Activated naive CD8-positive, alpha-beta T cell treated with anti-CD3 and anti-CD28 coated beads, Interleukin-2, amount 50 U/mL, for 24 hours (primary cell): ENCODE data around the gene XPOT.

Experiments used
- ATAC-seq: fragments of 150-1000 bp; cut with Tn5 transposase; one replicate; pipeline ENCODE4 v1.10.0; 2021
- DNase-seq: peaks from one replicate; pipeline ENCODE4 v3.0.0; 2021
- H3K27ac Mint-ChIP-seq: one replicate; pipeline ENCODE4 v1.8.0; 2021; ENCODE audit warnings: mild to moderate bottlenecking, mixed read lengths
- H3K27me3 Mint-ChIP-seq: one replicate; pipeline ENCODE4 v1.8.0; 2021; ENCODE audit warnings: mixed read lengths
- H3K36me3 Mint-ChIP-seq: one replicate; pipeline ENCODE4 v1.8.0; 2021; ENCODE audit warnings: low read depth, mixed read lengths
- H3K4me1 Mint-ChIP-seq: one replicate; pipeline ENCODE4 v1.8.0; 2021; ENCODE audit warnings: mixed read lengths
- H3K4me3 Mint-ChIP-seq: one replicate; pipeline ENCODE4 v1.8.0; 2021; ENCODE audit warnings: mild to moderate bottlenecking, moderate library complexity, mixed read lengths
- H3K9me3 Mint-ChIP-seq: one replicate; pipeline ENCODE4 v1.8.0; 2021; ENCODE audit warnings: mixed read lengths

XPOT gene

DNA sequence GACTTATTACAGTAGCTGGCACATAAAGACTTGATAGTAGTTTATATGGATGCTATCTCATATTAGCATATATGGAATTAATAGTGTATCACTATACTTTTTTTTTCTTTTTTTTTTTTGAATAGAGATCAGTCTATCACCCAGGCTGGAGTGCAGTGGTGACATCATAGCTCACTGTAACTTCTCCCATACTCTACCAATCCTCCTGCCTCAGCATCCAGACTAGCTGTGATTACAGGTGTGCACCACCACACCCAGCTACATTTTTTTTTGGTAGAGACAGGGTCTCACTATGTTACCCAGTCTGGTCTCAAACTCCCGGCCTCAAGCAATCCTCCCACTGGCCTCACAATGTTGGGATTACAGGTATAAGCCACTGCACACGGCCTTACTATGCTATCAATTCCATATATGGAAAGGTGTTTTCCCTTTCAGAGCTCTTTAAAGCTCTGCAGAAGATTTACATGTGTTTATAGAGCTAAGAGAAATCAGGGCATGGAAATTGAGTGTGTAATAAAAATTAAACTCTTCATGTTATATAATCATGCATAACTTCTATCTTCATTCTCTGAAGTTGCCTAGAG, 46.0 kb downstream of the XPOT start:
- Mint-ChIP-seq H3K4me3 (peak overlapping the region; percentile 91), H3K9me3 (no peaks in the 10 kb centered on the region), H3K27ac (no peak overlapping the region), H3K27me3 (no peaks in the 10 kb centered on the region), H3K36me3 (peaks cover 41% of the 10 kb centered on the region), H3K4me1 (peaks cover 31% of the 10 kb centered on the region)
- peak; percentile 11 for ATAC-seq
- no peak for DNase-seq

DNA sequence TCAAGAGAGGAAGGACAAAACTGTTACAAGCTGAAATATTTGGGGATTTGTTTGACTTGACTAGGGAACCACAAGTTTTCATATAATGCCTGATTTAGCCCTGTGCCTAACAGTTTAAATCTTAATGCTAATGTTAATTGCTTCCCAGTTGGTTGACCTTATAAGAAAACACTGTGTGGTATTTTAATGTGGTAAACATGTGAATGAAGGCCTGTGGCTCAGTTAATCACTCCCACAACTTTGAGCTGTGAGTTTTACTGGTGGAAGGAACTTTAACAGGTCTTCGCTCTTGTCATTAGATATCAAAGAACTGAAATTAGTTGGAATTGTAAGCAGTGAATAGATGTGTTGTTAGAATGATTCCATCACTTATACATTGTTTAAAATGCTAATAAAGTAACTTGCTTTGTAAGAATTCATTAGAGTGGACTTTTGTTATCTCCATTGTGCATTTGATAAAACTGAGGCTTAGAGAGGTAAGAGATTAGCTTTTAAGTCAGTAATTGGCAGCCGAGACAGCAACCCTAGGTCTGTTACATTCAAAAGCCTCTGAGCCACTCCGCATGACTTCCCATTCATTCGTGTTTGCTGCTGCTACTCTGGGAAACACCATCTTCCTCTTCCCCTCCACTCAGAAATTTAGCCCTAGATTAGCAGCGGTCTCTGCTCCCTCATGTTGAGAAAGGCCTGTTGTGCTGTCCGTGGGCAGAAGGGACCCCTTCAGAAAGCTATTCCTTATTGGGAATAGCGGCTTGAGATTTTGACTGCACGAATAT, 46.7 kb downstream of the XPOT start:
- peaks cover 37% of the 10 kb centered on the region for H3K4me1 Mint-ChIP-seq

DNA sequence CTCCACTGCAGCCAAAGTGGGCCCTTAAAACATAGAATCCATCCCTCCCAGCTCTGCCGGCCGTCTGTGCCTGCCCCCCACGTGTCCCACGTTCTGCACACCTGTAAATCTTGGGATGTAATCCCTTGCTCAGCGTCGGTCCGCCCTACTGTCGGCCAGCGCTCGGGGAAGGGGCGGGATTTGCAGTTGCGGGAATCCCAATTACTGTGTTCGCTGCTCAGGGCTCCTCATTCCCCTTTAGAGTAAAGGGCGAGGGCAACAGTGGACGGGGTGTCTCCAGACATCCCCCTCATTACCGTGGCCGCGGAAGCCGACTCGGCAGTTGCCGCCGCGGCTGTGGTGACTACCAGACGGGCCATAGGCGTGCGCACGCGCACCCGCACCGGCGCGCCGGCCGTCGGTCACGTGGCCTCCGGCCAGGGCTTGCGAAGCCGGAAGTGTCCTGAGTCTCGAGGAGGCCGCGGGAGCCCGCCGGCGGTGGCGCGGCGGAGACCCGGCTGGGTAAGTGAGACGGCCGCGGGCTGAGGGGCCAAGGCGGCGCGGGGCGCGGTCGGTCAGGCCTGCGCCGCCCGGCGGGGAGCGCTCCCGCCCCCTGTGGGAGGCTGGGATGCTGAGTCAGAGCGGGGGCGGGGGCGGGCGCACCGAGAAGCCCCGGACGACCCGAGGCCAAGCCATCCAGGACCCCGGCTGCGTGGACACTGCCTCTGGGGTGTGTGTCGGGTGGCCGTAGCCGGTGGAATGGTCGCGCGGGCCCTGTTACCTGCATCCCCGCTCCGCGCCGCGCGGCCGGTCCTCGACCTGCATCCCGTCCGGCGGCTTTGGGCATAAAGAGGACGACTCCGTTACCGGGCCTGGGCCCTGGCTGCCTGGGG, 47.7 kb downstream of the XPOT start, which contains the start of gene TBK1:
Gene TBK1, plus strand, starts transcription at position 434 of the 872 bp plus-strand sequence. CDS start 3,751 bp downstream, outside the sequence.
- DNase-seq (peak; percentile 80), ATAC-seq (peak; percentile 69)
- Mint-ChIP-seq H3K36me3 (peaks cover 30% of the 10 kb centered on the region), H3K27me3 (no peaks in the 10 kb centered on the region), H3K4me1 (peaks cover 40% of the 10 kb centered on the region), H3K27ac (peak within 1 kb of the TSS; percentile 92), H3K4me3 (peak within 1 kb of the TSS; percentile 92), H3K9me3 (no peaks in the 10 kb centered on the region)

More for the DNA sequence above, 46.7 kb downstream of the XPOT start:
- Mint-ChIP-seq H3K27ac (peak overlapping the region; percentile 87), H3K9me3 (no peaks in the 10 kb centered on the region), H3K4me3 (peak overlapping the region; percentile 91), H3K27me3 (no peaks in the 10 kb centered on the region), H3K36me3 (peaks cover 35% of the 10 kb centered on the region)
- DNase-seq, result peak; percentile 7
- ATAC-seq, result no peak

DNA sequence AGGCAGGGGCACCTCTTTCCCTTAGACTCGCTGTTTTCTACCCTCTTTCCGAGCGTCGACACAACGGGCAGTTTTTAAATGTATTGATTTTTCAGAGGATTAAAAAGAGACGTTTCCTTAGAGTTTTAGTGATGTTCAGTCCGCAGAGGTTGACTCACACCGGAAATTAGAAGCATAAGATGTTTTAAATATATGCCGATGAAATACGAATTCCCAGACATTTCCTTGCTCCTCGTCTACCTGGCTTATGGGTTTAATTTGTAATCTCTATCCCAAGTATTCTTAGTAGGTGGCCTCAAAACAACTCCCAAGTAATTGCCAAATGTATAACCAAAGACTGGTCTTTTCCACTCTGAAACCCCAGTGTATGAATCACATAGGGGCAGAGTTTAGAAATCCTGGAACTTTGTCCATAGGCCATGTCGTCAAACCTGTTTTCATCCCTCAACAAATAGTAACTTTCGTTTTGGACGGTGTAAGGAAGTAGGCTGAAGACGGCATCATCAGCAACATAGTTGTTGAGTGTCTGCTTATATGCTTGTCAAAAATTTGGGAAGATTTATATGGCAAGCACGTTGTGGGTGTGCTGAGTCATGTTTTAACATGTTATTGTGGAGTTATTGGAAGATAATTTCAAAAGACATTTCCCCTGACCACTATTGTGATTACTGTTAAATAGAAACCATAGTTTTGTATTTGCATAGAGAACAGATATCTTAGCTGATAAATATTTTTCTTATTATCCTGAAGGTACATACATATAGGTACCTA, 48.6 kb downstream of the XPOT start:
- peak overlapping the region; percentile 92 for H3K27ac Mint-ChIP-seq
- no peaks in the 10 kb centered on the region for H3K27me3 Mint-ChIP-seq
- peaks cover 30% of the 10 kb centered on the region for H3K36me3 Mint-ChIP-seq
- ATAC-seq (peak; percentile 31), DNase-seq (no peak)
- no peaks in the 10 kb centered on the region for H3K9me3 Mint-ChIP-seq
- H3K4me1 Mint-ChIP-seq, result peaks cover 48% of the 10 kb centered on the region
- peak overlapping the region; percentile 92 for H3K4me3 Mint-ChIP-seq

DNA sequence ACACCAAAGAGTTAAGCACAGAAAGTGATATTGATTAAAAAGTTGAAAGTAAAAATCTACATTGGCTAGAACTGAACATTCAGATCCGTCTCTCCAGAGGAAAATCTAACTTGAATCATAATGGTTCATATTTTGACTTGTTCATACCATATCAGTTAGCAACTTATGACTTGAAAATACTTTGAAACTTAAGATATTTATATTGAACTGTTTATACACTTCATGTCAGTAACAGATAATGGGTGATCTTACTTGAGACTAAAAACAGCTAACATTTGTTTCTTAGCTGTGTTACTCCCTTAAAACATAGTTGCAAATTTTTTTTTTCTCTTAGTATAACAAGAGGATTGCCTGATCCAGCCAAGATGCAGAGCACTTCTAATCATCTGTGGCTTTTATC, 51.3 kb downstream of the XPOT start:
- Mint-ChIP-seq H3K27me3 (no peaks in the 10 kb centered on the region), H3K4me3 (no peak overlapping the region), H3K9me3 (no peaks in the 10 kb centered on the region), H3K36me3 (peaks cover 26% of the 10 kb centered on the region), H3K4me1 (peaks cover 59% of the 10 kb centered on the region), H3K27ac (no peak overlapping the region)
- no peak for DNase-seq
- no peak for ATAC-seq

DNA sequence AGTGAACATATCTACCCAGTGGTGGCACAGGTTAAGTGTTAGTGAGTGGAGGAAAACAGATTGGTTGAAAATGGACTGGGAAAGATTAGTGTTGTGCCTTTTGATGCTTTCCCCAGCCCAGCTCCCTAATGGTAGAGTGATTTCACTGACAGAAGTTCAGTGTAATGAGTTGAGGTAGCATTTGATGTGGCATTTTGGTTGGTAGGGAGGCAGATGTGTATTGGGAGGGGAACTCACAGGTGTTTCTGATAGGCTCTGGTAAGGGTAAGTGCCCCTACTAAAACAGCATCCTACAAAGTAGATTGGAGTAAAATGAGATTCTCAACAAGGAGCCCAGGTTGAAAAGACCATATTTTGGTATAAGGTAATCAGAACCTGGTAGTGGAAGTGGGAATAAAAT, 51.9 kb downstream of the XPOT start:
- no peaks in the 10 kb centered on the region for H3K27me3 Mint-ChIP-seq
- no peak overlapping the region for H3K27ac Mint-ChIP-seq
- DNase-seq (no peak), ATAC-seq (no peak)
- peaks cover 53% of the 10 kb centered on the region for H3K4me1 Mint-ChIP-seq
- H3K9me3 Mint-ChIP-seq, result no peaks in the 10 kb centered on the region
- peaks cover 27% of the 10 kb centered on the region for H3K36me3 Mint-ChIP-seq
- no peak overlapping the region for H3K4me3 Mint-ChIP-seq

DNA sequence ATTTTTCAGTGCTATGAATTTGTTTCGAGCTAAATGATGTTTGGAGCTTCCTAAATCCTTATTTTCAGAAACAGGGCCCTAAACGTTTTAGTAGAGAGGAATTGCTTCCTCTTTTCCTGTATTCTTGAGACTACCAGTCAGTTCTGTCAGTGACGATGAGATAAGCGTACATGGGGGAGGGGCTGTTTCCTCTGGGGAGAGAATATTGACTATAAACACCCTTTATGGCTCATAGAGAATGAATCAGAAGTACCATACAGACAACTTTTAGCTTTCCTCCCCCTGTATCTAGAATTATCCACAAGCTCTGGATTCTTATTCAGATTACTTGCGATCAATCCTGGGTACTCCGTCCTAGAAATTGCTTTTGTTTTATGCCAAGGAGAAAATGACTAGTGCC, 52.8 kb downstream of the XPOT start:
- H3K27ac Mint-ChIP-seq, result peak overlapping the region; percentile 17
- no peaks in the 10 kb centered on the region for H3K27me3 Mint-ChIP-seq
- ATAC-seq (no peak), DNase-seq (peak; percentile 10)
- no peaks in the 10 kb centered on the region for H3K9me3 Mint-ChIP-seq
- no peak overlapping the region for H3K4me3 Mint-ChIP-seq
- H3K4me1 Mint-ChIP-seq, result peaks cover 47% of the 10 kb centered on the region
- H3K36me3 Mint-ChIP-seq, result peaks cover 30% of the 10 kb centered on the region

DNA sequence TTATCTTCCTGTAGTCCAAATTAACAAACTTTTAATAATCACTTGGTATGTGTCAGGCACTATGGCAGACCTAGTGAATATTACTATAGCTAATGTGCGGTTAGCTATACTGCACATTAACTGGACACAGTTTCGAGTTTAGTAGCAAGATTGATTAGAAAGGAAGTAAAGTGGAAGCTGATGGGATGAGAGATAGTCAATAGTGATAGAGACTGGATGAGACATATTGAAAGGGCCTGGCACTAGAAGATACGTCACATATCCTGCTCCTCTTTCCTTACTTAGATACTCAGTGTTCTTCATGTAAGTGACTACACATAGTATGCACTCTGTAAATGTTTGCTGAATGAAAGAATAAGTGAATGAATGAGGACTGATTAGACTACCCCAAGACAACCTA, 53.3 kb downstream of the XPOT start:
- Mint-ChIP-seq H3K36me3 (peaks cover 30% of the 10 kb centered on the region), H3K4me3 (no peak overlapping the region), H3K4me1 (peaks cover 47% of the 10 kb centered on the region), H3K27me3 (no peaks in the 10 kb centered on the region), H3K27ac (peak overlapping the region; percentile 17), H3K9me3 (no peaks in the 10 kb centered on the region)
- DNase-seq, result no peak
- ATAC-seq, result no peak

DNA sequence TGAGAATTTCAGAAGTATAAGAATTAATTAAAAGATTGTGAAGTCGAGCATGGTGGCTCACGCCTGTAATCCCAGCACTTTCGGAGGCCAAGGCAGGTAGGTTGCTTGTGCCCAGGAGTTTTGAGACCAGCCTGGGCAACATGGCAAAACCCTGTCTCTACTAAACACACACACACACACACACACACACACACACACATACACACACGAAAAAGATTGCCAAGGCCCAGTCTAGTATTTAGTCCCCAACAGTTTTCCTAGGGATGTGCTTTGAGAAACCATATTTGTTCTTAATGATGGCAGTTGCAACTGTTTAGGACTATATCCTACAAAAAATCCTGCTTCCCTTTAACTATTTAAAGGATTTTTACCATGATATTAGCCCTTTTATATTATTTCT, 53.7 kb downstream of the XPOT start:
- peaks cover 43% of the 10 kb centered on the region for H3K4me1 Mint-ChIP-seq
- H3K27ac Mint-ChIP-seq, result peak overlapping the region; percentile 17
- DNase-seq, result no peak
- H3K36me3 Mint-ChIP-seq, result peaks cover 33% of the 10 kb centered on the region
- no peak overlapping the region for H3K4me3 Mint-ChIP-seq
- no peaks in the 10 kb centered on the region for H3K9me3 Mint-ChIP-seq
- no peaks in the 10 kb centered on the region for H3K27me3 Mint-ChIP-seq
- ATAC-seq, result no peak

DNA sequence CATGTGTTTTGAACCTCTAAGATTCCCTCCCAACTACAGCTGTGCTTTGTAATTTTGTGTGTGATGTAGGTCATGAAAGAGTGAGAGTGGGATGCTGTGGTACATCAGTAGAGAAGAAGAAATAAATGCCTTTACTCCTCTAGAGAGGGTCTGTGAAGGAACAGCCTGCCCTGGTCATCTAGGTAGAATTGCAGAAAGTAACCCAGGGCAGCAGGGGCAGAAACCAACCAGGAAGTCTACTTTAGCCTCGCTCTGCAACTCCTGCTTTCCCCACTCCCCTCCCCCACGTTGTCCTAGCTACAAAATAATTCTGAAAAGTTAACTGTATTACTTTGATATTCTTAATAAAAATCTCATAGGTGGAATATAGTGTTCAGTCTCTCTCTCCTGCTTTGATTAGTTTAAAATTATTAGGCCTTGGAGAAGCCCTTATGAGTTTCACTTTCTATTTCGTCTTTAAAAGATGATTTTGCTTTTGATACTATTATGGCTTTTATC, 55.3 kb downstream of the XPOT start:
- Mint-ChIP-seq H3K9me3 (no peaks in the 10 kb centered on the region), H3K36me3 (peaks cover 35% of the 10 kb centered on the region), H3K4me3 (peak overlapping the region; percentile 63), H3K4me1 (peaks cover 36% of the 10 kb centered on the region), H3K27me3 (no peaks in the 10 kb centered on the region), H3K27ac (peak overlapping the region; percentile 73)
- peak; percentile 11 for DNase-seq
- ATAC-seq, result no peak

DNA sequence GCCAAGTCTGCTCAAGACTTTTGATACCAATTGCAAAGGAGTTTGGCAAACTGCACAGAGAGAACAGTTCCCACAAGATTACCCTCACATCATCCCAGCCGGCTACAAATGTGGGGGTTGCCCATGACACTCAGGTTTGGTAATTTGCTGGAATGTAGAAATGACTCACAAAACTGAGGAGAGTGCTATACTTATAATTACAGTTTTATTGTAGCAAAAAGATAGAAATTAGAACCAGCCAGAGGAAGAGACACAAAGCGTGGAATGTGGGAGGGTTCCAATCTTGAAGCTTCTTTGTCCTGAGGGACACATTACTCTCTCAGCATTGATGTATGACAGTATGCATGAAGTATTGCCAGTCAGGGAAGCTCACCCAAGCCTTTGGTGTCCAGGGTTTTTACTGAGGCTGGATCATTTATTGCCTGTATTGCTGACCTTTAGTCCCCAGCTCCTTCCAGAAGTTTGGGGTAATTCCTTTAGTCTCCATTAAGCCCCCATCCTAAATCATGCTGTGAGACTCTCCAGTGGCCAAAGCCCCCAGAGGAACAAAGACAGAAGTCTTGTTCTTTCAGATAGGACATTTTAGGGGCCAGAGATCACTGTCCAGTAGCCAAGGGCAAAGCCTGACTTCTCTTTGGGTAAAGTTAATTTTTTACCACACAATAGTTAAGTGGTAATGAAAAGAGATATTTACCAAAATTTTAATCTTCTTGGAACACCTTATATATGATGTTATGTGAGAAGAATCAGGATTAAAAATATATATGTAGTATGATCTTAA, 57.6 kb downstream of the XPOT start:
- H3K9me3 Mint-ChIP-seq, result no peaks in the 10 kb centered on the region
- no peaks in the 10 kb centered on the region for H3K27me3 Mint-ChIP-seq
- no peak for DNase-seq
- H3K4me1 Mint-ChIP-seq, result peaks cover 24% of the 10 kb centered on the region
- no peak for ATAC-seq
- peaks cover 43% of the 10 kb centered on the region for H3K36me3 Mint-ChIP-seq
- H3K27ac Mint-ChIP-seq, result no peak overlapping the region
- no peak overlapping the region for H3K4me3 Mint-ChIP-seq

DNA sequence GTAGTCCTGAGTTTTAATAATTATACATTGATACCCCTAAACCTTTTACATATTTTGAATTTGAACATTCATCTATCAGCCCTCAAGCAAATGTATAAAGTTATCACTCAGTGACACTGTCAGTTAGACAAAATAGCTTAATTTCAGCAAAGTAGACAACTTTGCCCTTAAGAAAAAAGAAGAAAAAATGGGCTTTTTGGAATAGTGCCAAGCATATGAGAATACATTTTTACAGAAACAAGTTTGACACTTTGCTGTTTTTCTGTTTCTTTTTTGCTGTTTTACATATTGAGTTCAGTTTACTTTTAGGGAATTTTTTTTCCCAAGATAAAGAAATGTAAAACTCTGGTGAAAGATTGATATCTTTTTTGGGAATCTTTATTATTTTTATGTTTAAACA, 62.0 kb downstream of the XPOT start:
- H3K9me3 Mint-ChIP-seq, result no peaks in the 10 kb centered on the region
- no peaks in the 10 kb centered on the region for H3K27me3 Mint-ChIP-seq
- H3K36me3 Mint-ChIP-seq, result peaks cover 45% of the 10 kb centered on the region
- DNase-seq (no peak), ATAC-seq (no peak)
- no peak overlapping the region for H3K27ac Mint-ChIP-seq
- H3K4me1 Mint-ChIP-seq, result no peaks in the 10 kb centered on the region
- no peak overlapping the region for H3K4me3 Mint-ChIP-seq

DNA sequence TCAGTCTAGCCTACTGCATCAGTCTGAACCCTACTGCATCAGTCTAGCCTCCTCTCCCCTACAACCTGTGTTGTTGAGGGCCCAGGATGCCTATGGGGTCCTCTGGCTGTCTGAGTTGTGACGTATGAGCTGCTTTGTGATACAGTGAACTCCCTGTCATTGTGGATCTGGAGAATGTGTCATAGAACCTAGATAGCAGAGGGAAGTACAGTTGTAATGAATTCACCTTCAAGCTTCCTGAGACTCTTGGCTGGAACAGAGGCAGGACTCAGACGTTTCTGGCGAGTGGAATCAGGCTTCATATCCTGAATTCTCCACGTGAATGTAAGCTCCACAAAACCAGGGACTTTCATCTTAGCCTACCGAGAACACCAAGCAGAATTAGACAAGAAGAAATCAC, 64.8 kb downstream of the XPOT start:
- ATAC-seq (no peak), DNase-seq (no peak)
- Mint-ChIP-seq H3K27me3 (no peaks in the 10 kb centered on the region), H3K9me3 (no peaks in the 10 kb centered on the region), H3K4me3 (no peak overlapping the region), H3K27ac (no peak overlapping the region), H3K4me1 (no peaks in the 10 kb centered on the region), H3K36me3 (peaks cover 53% of the 10 kb centered on the region)
